ENCODE results near the gene PSMD14. TPM values are rescaled to one million over a fixed set of nuclear protein-coding genes. Genes with fewer than 3 reads are reported as not detected.

Gene PSMD14
- total RNA-seq, 1 experiment from 2014 or later, result 118 TPM

GRCh38 chr2:161351678-161352077, 43.5 kb downstream of the PSMD14 start:
- no peak for ATAC-seq
- H4K20me1 ChIP-seq (ENCODE audit: insufficient read depth), result peaks cover 27% of the 10 kb centered on the region
- no peak overlapping the region for H3K4me3 ChIP-seq (replicated peaks in 1 of 2; ENCODE audit: low read depth in 1 of 2, low read length in 2 of 2)

More at GRCh38 chr2:161351678-161352077, 43.5 kb downstream of the PSMD14 start:
- H3K4me1 ChIP-seq (ENCODE audit: control insufficient read depth in 1 of 2, insufficient read depth in 2 of 2, low read length in 2 of 2), result no peaks in the 10 kb centered on the region
- RAD21 ChIA-PET (ENCODE audit: low non-redundant PET in 1 of 2, low total read pairs in 2 of 2, uncharacterized antibody in 2 of 2, unreplicated experiment in 2 of 2), result no interaction called here
- POLR2A ChIA-PET, result no interaction called here
- no peak for DNase-seq (ENCODE audit: low read depth, low spot score)
- H3K79me2 ChIP-seq (ENCODE audit: insufficient read depth, low read length), result peaks cover 100% of the 10 kb centered on the region
- BruUV-seq (replicated peaks), result no TSS peak
- H3K9ac ChIP-seq (ENCODE audit: low read length), result no peak overlapping the region
- intact Hi-C loops (cut with micrococcal nuclease), result no loop called here
- TF ChIP-seq CTCF (IDR thresholded peaks at IDR 0.05 in 2 of 3, conservative IDR thresholded peaks at IDR 0.05 in 1 of 3; ENCODE audit: borderline replicate concordance in 1 of 3, insufficient read depth in 1 of 3, low read depth in 2 of 3, low read length in 2 of 3) (no peak), POLR2A (IDR thresholded peaks at IDR 0.05; ENCODE audit: borderline replicate concordance, extremely low read depth, insufficient read depth, insufficient read length) (no peak), CBX3 (IDR thresholded peaks at IDR 0.05; ENCODE audit: low read depth) (no peak), EGR1 (IDR thresholded peaks at IDR 0.05; ENCODE audit: low read depth) (no peak), JUND (IDR thresholded peaks at IDR 0.05) (no peak), SP1 (IDR thresholded peaks at IDR 0.05; ENCODE audit: low read depth) (no peak), EZH2phosphoT487 (IDR thresholded peaks at IDR 0.05; ENCODE audit: borderline replicate concordance) (no peak), SIN3A (IDR thresholded peaks at IDR 0.05; ENCODE audit: low read depth) (no peak), TCF7L2 (IDR thresholded peaks at IDR 0.05; ENCODE audit: borderline replicate concordance, extremely low read depth, insufficient read depth, insufficient read length) (no peak), SRF (IDR thresholded peaks at IDR 0.05; ENCODE audit: low read depth) (no peak), FOSL1 (IDR thresholded peaks at IDR 0.05; ENCODE audit: low read depth) (no peak), EZH2 (IDR thresholded peaks at IDR 0.05) (no peak), ZFX (IDR thresholded peaks at IDR 0.05) (no peak), CEBPB (IDR thresholded peaks at IDR 0.05; ENCODE audit: low read depth) (no peak), ELF1 (IDR thresholded peaks at IDR 0.05; ENCODE audit: borderline replicate concordance, low read depth) (no peak), YY1 (IDR thresholded peaks at IDR 0.05; ENCODE audit: extremely low read depth, insufficient replicate concordance, low read depth, low read length) (no peak)
- TF ChIP-seq, protein P1, sequence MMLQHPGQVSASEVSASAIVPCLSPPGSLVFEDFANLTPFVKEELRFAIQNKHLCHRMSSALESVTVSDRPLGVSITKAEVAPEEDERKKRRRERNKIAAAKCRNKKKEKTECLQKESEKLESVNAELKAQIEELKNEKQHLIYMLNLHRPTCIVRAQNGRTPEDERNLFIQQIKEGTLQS (IDR thresholded peaks at IDR 0.05), result no peak
- TF ChIP-seq, protein P2, sequence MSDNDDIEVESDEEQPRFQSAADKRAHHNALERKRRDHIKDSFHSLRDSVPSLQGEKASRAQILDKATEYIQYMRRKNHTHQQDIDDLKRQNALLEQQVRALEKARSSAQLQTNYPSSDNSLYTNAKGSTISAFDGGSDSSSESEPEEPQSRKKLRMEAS (IDR thresholded peaks at IDR 0.05), result no peak
- no peaks in the 10 kb centered on the region for H3K9me3 ChIP-seq (ENCODE audit: control insufficient read depth in 1 of 2, insufficient read depth in 1 of 2, low read depth in 1 of 2, low read length in 2 of 2)
- no peaks in the 10 kb centered on the region for H3K9me2 ChIP-seq (ENCODE audit: insufficient read depth)
- H3K27ac ChIP-seq (ENCODE audit: low read depth, low read length), result no peak overlapping the region
- no peaks in the 10 kb centered on the region for H3K27me3 ChIP-seq (ENCODE audit: insufficient read depth, low read length)
- CTCF ChIA-PET, result no interaction called here
- H2AFZ ChIP-seq (ENCODE audit: low read depth, low read length, poor library complexity, severe bottlenecking), result no peak overlapping the region
- H3K4me2 ChIP-seq (ENCODE audit: low read length), result no peak overlapping the region
- H3K36me3 ChIP-seq (ENCODE audit: control insufficient read depth in 1 of 2, insufficient read depth in 2 of 2, low read length in 2 of 2), result no peaks in the 10 kb centered on the region

All from HCT116 (cell line).